ENCODE results near the gene BMPER. TPM values are rescaled to one million over a fixed set of nuclear protein-coding genes. Genes with fewer than 3 reads are reported as not detected.

BMPER gene
- total RNA-seq, 1 donor, result 0.21 TPM

DNA sequence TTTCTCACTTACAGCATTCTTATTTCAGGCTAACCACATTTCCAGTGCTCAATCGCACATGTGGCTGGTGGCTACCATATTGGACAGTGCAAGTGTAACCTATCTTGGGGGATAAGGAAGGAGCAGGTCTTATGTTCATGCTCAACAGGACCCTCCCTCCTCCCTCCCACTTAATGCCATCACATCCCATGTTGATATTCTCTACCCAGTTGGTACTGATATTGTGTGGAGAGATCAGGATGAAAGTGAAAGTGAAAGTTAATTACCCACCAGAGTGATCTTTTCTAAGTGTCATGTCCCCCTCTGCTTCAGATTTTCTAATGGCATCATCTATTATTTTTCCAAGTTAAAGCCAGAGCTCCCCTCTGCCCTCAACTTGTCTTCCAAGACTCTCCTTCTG is 91.6 kb downstream of the BMPER start:
- Histone ChIP-seq H3K9me3 (ENCODE audit: low read depth, low read length) (no peaks in the 10 kb centered on the region), H3K4me1 (ENCODE audit: insufficient read depth, low read length) (no peaks in the 10 kb centered on the region), H3K27me3 (ENCODE audit: insufficient read depth, low read length) (no peaks in the 10 kb centered on the region), H3K4me3 (ENCODE audit: low read length) (no peak overlapping the region)

DNA sequence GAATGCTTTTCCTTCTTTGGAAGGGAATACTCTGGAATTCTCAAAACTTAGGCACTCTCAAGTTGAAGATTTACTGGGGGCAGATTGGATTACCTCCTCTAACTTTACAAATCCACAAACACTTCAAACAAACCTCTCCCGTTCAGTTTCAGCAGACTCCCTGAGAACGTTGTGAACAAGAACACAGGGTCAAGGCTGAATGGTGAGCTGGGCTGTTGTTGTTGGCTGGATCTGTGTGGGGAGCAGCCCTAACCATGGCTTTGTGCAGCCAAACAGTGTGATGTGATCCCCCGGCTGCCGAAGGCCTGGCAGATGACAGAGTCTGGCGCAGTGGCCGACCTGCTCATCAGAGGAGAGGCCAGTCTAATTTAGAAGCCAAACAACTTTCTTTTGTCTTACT is 93.1 kb downstream of the BMPER start:
- Histone ChIP-seq H3K9me3 (ENCODE audit: low read depth, low read length) (no peaks in the 10 kb centered on the region), H3K4me1 (ENCODE audit: insufficient read depth, low read length) (no peaks in the 10 kb centered on the region), H3K4me3 (ENCODE audit: low read length) (no peak overlapping the region), H3K27me3 (ENCODE audit: insufficient read depth, low read length) (no peaks in the 10 kb centered on the region)

DNA sequence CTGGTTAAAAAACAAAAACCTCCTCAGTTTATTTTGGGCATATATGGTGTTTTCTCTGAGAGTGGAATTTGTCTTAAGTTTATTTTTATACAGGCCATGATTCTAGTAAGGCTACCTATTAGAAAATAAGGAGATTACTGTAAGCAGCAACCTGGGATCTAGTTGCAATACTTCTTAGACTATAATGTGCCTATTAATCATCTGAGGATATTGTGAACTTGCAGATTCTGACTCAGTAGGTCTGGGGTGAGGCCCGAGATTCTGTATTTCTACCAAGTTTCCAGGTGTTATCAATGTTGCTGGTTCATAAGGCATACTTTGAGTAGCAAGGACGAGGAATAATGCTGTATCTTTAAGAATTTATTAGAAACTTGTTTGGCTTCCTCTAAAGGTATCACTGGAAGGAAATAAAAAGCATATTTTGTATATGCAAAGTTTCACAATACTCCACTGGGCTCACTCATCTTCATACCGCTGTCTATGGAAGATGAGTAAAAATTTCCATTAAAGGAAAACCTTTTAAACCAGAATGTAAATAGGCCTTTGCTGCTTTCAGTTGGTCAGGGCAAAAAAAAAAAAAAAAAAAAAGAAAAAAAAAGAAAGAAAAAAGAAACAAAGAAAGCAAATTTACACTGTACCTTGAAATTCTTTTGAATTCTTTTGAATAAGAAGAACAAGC is 105.8 kb downstream of the BMPER start:
- Histone ChIP-seq H3K4me3 (ENCODE audit: low read length) (no peak overlapping the region), H3K9me3 (ENCODE audit: low read depth, low read length) (no peaks in the 10 kb centered on the region), H3K27me3 (ENCODE audit: insufficient read depth, low read length) (peaks cover 2% of the 10 kb centered on the region), H3K4me1 (ENCODE audit: insufficient read depth, low read length) (no peaks in the 10 kb centered on the region)

DNA sequence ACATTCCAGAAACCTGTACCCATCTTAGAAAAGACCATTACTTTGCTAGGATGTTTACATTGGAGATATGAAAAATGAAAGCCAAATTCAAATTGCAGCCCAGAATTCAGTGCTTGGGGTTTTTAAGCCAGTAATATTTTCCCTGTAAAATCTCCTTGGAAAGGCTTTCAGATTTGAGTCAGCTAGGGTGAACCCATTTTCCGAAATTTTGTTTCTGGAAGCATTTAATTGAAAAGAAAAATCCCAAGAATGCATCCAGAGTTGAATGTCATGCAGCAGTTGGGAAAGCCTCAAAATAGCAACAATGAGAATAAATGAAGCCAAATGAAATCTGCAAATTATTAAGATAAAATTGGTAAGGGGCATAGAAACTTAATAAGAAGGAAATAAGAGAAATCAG is 106.4 kb downstream of the BMPER start:
- no peaks in the 10 kb centered on the region for H3K9me3 ChIP-seq (ENCODE audit: low read depth, low read length)
- H3K27me3 ChIP-seq (ENCODE audit: insufficient read depth, low read length), result peaks cover 2% of the 10 kb centered on the region
- H3K4me3 ChIP-seq (ENCODE audit: low read length), result no peak overlapping the region
- no peaks in the 10 kb centered on the region for H3K4me1 ChIP-seq (ENCODE audit: insufficient read depth, low read length)

DNA sequence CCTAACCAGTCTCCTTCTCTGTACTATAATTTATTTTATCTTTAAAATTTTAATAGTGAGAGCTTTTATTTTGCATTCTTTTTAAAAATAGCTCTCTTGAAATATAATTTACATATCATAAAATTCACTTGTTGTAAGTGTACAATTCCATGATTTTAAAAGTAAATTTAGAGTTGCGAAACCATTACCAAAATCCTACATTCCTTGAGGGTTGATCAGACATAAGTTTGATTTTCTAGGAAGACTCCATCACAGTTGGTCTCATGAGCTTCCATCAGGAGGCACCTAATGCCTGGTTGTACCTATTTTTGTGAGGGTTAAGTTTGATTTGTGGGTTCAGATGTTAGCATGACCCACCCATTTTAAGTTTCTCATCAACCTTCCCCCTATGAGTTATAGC is 108.1 kb downstream of the BMPER start:
- Histone ChIP-seq H3K27me3 (ENCODE audit: insufficient read depth, low read length) (peaks cover 2% of the 10 kb centered on the region), H3K4me1 (ENCODE audit: insufficient read depth, low read length) (no peaks in the 10 kb centered on the region), H3K9me3 (ENCODE audit: low read depth, low read length) (no peaks in the 10 kb centered on the region)

DNA sequence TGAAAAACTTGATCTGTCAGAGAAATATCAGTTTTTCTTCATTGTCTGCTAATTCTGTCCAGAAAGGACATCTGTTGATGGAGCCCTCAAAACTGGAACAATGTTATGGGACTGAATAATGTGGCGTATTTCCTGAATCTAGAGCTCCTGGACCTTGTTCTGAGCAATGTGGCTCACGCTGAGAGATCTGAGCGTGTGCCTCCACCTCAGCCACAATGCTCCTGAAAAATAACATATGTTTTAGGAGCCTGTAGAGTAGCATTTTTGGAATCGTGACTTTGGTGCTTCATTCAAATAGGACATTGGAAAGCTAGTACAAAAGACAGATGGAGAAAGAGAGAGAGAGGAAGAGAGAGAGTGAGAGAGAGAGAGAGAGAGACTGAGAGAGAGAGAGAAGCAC is 110.3 kb downstream of the BMPER start:
- H3K4me1 ChIP-seq (ENCODE audit: insufficient read depth, low read length), result no peaks in the 10 kb centered on the region

More for the DNA sequence above, 108.1 kb downstream of the BMPER start:
- H3K4me3 ChIP-seq (ENCODE audit: low read length), result no peak overlapping the region

DNA sequence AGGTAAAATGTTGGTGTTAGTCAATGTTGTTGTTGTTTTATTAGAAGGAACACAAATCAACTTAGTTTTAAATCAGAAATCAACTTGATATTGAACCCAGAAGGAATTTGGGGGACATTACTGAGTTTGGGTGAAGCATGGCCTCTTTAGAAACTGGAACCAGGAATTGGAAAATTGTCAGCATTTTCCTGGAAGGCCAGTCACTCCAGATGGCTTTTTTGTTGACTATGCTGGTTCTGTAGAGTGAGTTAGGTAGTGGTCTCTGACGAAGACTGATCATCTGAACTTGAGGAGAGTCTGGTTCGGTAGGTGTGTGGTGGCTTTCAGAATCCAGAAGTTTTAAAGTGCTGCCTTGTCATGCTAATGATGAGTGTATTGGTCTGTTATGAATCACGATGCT is 111.5 kb downstream of the BMPER start:
- H3K9me3 ChIP-seq (ENCODE audit: low read depth, low read length), result no peaks in the 10 kb centered on the region
- H3K4me3 ChIP-seq (ENCODE audit: low read length), result no peak overlapping the region
- no peaks in the 10 kb centered on the region for H3K27me3 ChIP-seq (ENCODE audit: insufficient read depth, low read length)
- H3K4me1 ChIP-seq (ENCODE audit: insufficient read depth, low read length), result no peaks in the 10 kb centered on the region

More for the DNA sequence above, 110.3 kb downstream of the BMPER start:
- H3K9me3 ChIP-seq (ENCODE audit: low read depth, low read length), result no peaks in the 10 kb centered on the region
- no peak overlapping the region for H3K4me3 ChIP-seq (ENCODE audit: low read length)
- no peaks in the 10 kb centered on the region for H3K27me3 ChIP-seq (ENCODE audit: insufficient read depth, low read length)

DNA sequence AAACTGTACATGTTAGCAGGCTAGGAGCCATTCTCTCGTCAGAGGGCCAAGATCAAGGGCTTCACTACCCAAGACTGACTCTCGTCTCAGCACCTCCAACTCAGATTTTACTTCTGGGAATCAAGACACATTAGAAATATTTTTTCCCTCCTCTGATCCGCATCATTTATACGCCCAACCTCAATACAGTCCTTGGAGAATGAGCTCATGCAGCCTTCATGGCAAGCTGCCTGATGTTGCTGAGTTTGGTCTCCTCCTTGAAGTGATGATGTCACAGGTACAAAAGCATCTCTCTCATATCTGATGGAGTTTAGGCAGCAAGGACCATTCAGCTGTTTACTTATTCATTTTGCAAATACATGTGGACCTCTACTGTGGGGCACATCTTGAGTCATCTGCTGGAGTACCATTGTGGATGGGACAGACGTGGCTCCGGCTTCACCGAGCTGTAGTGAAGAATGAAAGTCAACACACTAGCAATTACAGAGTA is 114.0 kb downstream of the BMPER start:
- Histone ChIP-seq H3K27me3 (ENCODE audit: insufficient read depth, low read length) (no peaks in the 10 kb centered on the region), H3K9me3 (ENCODE audit: low read depth, low read length) (no peaks in the 10 kb centered on the region), H3K4me3 (ENCODE audit: low read length) (no peak overlapping the region), H3K4me1 (ENCODE audit: insufficient read depth, low read length) (no peaks in the 10 kb centered on the region)

DNA sequence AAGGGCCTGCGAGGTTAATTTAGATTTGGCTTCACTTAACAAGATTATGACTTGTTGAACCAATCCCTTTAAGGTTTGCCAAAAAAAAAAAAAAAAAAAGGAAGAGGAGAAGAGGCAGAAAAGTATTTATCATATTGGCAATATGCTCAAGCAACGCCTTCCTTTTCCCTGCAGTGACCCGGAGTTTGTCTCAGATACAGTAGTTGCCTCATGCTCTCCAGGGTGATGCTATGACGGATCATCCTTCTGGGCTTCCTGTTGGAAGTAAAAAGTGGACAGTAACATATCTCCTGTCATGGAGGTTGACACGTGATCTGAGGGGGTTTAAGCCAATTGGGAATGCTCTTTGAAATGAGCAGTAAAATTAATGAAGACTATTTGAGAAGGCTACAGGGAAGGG is 117.3 kb downstream of the BMPER start:
- Histone ChIP-seq H3K9me3 (ENCODE audit: low read depth, low read length) (no peaks in the 10 kb centered on the region), H3K4me3 (ENCODE audit: low read length) (no peak overlapping the region), H3K4me1 (ENCODE audit: insufficient read depth, low read length) (no peaks in the 10 kb centered on the region)

DNA sequence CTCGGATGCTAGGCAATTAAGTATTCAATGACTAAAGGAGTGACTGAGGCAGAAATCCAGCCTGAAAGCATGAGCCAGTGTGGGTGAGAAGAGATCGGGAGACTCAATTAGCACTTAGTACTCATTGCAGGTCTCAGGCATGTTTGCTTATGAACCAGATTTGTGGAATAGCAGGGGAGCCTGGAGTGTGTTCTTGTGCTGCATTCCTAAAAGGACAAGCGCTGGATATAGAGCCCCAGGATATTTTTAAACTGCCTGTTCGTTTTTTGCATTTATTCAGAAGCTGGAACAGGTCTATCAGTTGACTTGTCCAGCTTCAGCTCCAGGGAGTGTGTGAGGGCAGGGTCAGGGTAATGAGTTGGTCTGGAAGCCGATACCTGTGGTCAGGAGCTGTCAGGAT is 120.3 kb downstream of the BMPER start:
- Histone ChIP-seq H3K9me3 (ENCODE audit: low read depth, low read length) (no peaks in the 10 kb centered on the region), H3K4me3 (ENCODE audit: low read length) (no peak overlapping the region), H3K27me3 (ENCODE audit: insufficient read depth, low read length) (no peaks in the 10 kb centered on the region), H3K4me1 (ENCODE audit: insufficient read depth, low read length) (no peaks in the 10 kb centered on the region)

More for the DNA sequence above, 117.3 kb downstream of the BMPER start:
- no peaks in the 10 kb centered on the region for H3K27me3 ChIP-seq (ENCODE audit: insufficient read depth, low read length)

DNA sequence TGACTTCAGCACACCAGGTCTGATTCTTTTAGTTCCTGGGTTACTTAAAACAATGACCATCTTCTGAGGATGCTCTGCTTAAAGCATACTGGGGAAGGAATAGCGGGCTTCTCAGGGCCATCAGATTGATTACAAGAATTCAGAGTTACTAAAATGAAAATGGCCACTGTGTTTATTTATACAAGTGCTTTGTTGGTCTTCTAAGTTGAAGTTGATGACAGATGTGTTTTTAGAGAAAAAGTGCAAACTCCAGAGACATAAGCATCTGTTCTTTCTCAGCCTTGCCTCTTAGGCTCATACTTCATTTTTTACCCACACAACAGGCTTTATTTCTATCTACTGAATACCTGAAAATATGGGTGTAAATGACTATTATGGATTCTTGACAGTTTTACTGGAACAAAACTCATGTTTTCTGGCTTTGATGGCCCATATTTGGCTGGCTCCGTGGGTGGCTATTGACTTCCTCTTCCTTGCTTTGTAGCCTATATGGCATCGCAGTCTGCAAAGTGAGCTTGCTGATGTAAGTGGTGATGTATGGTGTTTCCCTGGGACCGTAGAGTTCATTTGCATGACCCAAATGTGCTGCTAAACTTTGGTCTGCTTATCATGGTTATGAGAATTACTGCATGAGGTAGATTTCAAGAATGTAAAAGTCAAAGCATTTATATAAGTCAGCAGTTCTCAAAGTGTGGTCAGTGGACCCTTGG is 121.3 kb downstream of the BMPER start:
- Histone ChIP-seq H3K9me3 (ENCODE audit: low read depth, low read length) (no peaks in the 10 kb centered on the region), H3K27me3 (ENCODE audit: insufficient read depth, low read length) (no peaks in the 10 kb centered on the region), H3K4me1 (ENCODE audit: insufficient read depth, low read length) (no peaks in the 10 kb centered on the region), H3K4me3 (ENCODE audit: low read length) (no peak overlapping the region)

DNA sequence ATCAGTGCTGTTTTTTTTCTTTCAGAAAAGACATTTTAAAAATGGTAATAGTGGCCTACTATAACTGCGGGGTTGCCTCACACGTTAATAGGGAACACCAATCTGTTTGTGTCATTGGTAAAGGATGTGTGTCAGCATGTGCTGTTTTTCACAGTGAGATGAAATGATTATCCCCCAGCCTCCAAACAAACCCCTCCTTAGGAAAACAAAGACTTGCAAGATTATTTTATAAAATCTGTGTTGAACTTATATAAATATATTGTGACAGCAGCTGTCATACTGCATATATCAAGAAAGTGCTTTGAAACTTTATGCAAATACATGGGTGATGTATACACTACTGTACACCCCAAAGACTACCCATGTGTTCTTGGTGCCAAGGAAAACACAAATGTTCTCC is 125.8 kb downstream of the BMPER start:
- Histone ChIP-seq H3K9me3 (ENCODE audit: low read depth, low read length) (no peaks in the 10 kb centered on the region), H3K27me3 (ENCODE audit: insufficient read depth, low read length) (no peaks in the 10 kb centered on the region), H3K4me1 (ENCODE audit: insufficient read depth, low read length) (no peaks in the 10 kb centered on the region), H3K4me3 (ENCODE audit: low read length) (no peak overlapping the region)

DNA sequence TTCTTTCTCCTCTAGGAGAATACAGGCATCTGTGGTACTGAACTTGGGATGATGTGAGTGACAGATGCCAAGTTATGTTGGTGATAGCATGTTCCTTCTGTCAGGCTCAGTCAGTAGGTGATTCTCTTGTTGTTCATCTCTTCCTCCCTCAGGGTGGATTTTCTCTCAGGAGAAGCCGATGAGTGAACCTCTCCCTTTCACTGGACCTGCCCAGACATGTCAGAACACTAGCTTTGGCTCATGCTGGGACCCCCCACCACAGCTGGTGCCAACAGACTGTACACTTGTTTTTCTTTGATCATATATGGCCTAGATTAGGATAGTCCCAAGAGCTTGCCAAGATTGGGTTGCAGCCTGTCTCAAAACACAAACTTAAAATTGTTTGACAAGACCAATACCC is 129.4 kb downstream of the BMPER start:
- no peaks in the 10 kb centered on the region for H3K9me3 ChIP-seq (ENCODE audit: low read depth, low read length)

DNA sequence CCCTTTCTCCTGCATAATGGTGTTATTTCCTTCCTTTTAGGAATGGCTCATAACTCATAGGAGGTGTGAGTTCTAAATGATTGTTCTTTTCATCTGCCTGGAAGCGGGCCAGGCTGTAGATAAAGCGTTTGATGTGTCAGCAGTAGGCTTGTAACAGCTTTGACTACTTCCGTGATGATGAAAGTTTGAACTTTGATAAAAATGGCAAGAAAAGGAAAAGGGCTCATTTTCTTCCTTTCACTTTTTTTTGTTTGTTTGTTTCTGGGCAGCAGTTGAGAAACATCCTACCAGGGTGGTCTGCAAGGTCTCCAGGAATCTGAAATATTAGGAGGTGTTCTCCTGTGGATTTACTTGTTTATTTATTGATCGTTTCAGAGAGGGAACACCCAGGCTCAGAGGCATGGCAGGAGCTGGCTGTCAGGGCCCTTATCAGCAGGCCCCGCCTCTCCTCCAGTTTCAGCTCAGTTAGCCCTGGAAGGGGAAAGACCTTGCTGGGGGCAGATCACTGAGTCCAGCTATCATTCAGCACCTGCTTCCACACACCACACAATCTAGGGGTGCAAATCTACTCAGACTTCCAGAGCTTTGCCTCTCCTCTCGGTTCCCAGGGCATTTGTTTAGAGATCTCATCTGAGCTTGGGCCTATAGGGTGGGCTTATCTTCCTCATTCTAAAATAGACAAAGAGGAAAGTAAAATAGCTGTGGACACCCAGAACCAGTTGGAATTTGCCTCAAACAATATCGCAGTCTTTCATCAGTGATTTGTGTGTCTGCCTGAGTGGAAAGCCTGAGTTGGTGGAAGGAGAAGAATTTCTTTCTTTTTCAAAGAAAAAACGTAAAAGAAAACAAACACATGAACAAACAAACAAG is 130.9 kb downstream of the BMPER start:
- H3K27me3 ChIP-seq (ENCODE audit: insufficient read depth, low read length), result no peaks in the 10 kb centered on the region
- H3K9me3 ChIP-seq (ENCODE audit: low read depth, low read length), result no peaks in the 10 kb centered on the region
- no peaks in the 10 kb centered on the region for H3K4me1 ChIP-seq (ENCODE audit: insufficient read depth, low read length)
- H3K4me3 ChIP-seq (ENCODE audit: low read length), result no peak overlapping the region

More for the DNA sequence above, 129.4 kb downstream of the BMPER start:
- H3K4me1 ChIP-seq (ENCODE audit: insufficient read depth, low read length), result no peaks in the 10 kb centered on the region
- H3K27me3 ChIP-seq (ENCODE audit: insufficient read depth, low read length), result no peaks in the 10 kb centered on the region
- H3K4me3 ChIP-seq (ENCODE audit: low read length), result no peak overlapping the region
